Gastrocnemius medialis (tissue), 4 donors: ENCODE data around the gene UQCC2. TPM values are rescaled to one million over a fixed set of nuclear protein-coding genes. Genes with fewer than 3 reads are reported as not detected.

Experiments
- ATAC-seq, 2 donors: fragments of 150-250 bp; one replicate each; pipeline ENCODE4 v1.9.1; 2016
- DNase-seq, 2 donors: peaks; one replicate each; pipeline ENCODE4 v3.0.0-alpha.2; 2019
- H3K27ac ChIP-seq, 4 donors: fragments of 200-600 bp; sonication (generic); 1 replicate in 1 of 4; 2 replicates in 3 of 4; pipeline ENCODE4 v1.5.1; 2016 to 2018; ENCODE audit warnings: mild to moderate bottlenecking in 2 of 4, moderate library complexity in 1 of 4
- H3K27me3 ChIP-seq, 3 donors: fragments of 200-600 bp; sonication (generic) in 2 of 3; 1 replicate in 1 of 3; 2 replicates in 2 of 3; pipeline versions ENCODE4 v1.5.1 to v1.6.0; 2016 to 2019; ENCODE audit warnings: mild to moderate bottlenecking in 1 of 3, moderate library complexity in 1 of 3
- H3K36me3 ChIP-seq, 2 donors: fragments of 200-600 bp; sonication (generic) in 1 of 2; one replicate each; pipeline ENCODE4 v1.5.1; 2017 to 2018
- H3K4me1 ChIP-seq, 2 donors: fragments of 200-600 bp; sonication (generic) in 1 of 2; one replicate each; pipeline ENCODE4 v1.5.1; 2016 to 2017; ENCODE audit warnings: mild to moderate bottlenecking in 2 of 2
- H3K4me3 ChIP-seq, 4 donors: fragments of 200-600 bp; sonication (generic) in 3 of 4; 1 replicate in 1 of 4; 2 replicates in 3 of 4; pipeline ENCODE4 v1.5.1; 2016 to 2019; ENCODE audit warnings: mild to moderate bottlenecking in 2 of 4
- H3K9me3 ChIP-seq, 3 donors: fragments of 200-600 bp; sonication (generic) in 2 of 3; 1 replicate in 1 of 3; 2 replicates in 2 of 3; pipeline ENCODE4 v1.5.1; 2016 to 2019
- POLR2A ChIP-seq, 2 donors: fragments of 450-650 bp; IDR thresholded peaks; one replicate each; pipeline ENCODE4 v1.6.1; 2017; ENCODE audit warnings: antibody characterized with exemption in 2 of 2, mild to moderate bottlenecking in 2 of 2, moderate library complexity in 2 of 2
- in situ Hi-C, 4 donors: fragments of 200-750 bp; cut with MboI; loops; one replicate each; pipeline versions ENCODE4 v1.15.0 to v1.8.0; 2017; ENCODE audit warnings: low sequenced_read_pairs in 4 of 4
- intact Hi-C: fragments of 100-400 bp; cut with DNase I; formaldehyde crosslinking; loops from one replicate; pipeline ENCODE4 v1.15.1; 2023; ENCODE audit warnings: low total_unique reads
- total RNA-seq, 4 donors: library from RNA; depleted of rRNA; stranded (reverse); fragments of >200 nt; gene quantifications; one replicate each; pipeline versions ENCODE4 v1.1.0 to v1.2.3, GENCODE V29; 2016
- TF ChIP-seq, protein P1 (sequence below), 5 experiments: fragments of 450-650 bp in 3 of 5; fragments of 200-600 bp in 2 of 5; sonication (generic) in 2 of 5; IDR thresholded peaks in 4 of 5; conservative IDR thresholded peaks in 1 of 5; 1 replicate in 4 of 5; 2 replicates in 1 of 5; pipeline ENCODE4 v1.5.1; 2016 to 2019; ENCODE audit warnings: antibody characterized with exemption in 5 of 5, mild to moderate bottlenecking in 3 of 5, moderate library complexity in 3 of 5

The UQCC2 gene
- total RNA-seq, 4 donors from 2014 or later, result 50.7 to 101 (median 63.5) TPM

DNA sequence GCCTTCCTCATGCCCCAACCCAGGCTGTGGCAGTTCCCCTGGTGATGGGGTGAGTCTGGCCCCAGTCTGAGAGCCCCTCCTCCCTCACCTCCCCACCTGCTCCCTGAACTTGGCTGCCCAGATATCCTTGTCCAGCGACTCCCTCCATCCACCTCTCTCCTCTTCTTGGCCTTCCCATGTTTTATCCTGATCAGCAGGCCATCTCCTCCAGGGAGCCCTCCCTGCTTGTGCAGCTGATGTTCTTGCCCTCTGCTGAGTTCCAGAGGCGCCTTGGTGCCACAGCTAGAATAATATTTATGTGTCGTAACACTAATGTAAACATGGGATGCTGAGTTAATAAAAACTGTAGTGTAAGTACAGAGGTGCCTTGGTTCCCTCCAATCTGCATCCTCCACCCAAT is 45.6 kb upstream of the UQCC2 start:
- Histone ChIP-seq H3K9me3 (no peaks in the 10 kb centered on the region), H3K27ac (no peak overlapping the region), H3K4me1 (peaks cover 29 to 33% of the 10 kb centered on the region in 2 donors), H3K4me3 (no peak overlapping the region), H3K27me3 (no peaks in the 10 kb centered on the region), H3K36me3 (no peaks in the 10 kb centered on the region)
- TF ChIP-seq, protein P1, sequence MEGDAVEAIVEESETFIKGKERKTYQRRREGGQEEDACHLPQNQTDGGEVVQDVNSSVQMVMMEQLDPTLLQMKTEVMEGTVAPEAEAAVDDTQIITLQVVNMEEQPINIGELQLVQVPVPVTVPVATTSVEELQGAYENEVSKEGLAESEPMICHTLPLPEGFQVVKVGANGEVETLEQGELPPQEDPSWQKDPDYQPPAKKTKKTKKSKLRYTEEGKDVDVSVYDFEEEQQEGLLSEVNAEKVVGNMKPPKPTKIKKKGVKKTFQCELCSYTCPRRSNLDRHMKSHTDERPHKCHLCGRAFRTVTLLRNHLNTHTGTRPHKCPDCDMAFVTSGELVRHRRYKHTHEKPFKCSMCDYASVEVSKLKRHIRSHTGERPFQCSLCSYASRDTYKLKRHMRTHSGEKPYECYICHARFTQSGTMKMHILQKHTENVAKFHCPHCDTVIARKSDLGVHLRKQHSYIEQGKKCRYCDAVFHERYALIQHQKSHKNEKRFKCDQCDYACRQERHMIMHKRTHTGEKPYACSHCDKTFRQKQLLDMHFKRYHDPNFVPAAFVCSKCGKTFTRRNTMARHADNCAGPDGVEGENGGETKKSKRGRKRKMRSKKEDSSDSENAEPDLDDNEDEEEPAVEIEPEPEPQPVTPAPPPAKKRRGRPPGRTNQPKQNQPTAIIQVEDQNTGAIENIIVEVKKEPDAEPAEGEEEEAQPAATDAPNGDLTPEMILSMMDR (IDR thresholded peaks at IDR 0.05 in 4 of 5, conservative IDR thresholded peaks at IDR 0.05 in 1 of 5), result no peak
- TF ChIP-seq POLR2A (IDR thresholded peaks at IDR 0.05), result no peak
- ATAC-seq, result no peak
- intact Hi-C loops, result no loop called here
- DNase-seq, result no peak
- in situ Hi-C loops, result loop anchor here in 1 of 4 donors (25.0 kb wide), 1 partner anchor 405 kb away; no protein-coding TSS in a partner anchor

DNA sequence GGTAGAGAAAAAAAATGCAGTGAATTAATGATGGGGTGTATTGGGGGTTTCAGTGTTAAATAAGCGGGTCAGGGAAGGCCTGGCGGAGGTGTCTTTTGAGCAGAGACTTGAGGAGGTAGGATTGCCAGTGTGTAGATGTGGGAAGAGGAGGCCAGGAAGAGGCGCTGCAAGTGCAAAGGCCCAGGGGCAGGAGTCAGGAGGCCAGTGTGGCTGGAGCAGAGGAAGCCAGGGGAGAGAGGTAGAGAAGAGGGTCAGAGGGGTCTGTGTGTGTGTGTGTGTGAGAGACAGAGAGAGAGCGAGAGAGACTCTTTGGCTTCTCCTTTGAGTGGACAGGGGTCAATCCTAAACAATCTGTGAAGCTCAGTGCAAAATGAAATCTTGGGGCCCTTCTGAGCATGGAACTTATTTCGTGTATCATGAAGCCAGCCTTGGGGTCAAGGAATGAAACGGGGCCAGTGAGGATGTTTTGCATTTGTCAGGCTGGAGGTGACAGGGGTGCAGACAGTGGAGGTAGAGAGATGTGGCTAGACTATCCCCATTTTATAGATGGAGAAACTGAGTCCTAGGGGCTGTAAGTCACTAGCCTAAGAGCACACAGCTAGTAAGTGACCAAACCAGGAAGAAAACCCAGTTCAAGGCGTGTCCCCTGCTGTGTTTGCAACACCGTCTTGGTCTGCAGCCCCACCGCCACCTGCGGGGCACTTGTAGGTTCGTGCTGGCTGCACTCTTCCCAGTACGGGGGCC is 44.9 kb upstream of the UQCC2 start:
- Histone ChIP-seq H3K36me3 (no peaks in the 10 kb centered on the region), H3K9me3 (no peaks in the 10 kb centered on the region), H3K27ac (no peak overlapping the region), H3K27me3 (no peaks in the 10 kb centered on the region), H3K4me1 (peaks cover 29 to 33% of the 10 kb centered on the region in 2 donors), H3K4me3 (no peak overlapping the region)
- in situ Hi-C loops (loop anchor here in 1 of 4 donors (25.0 kb wide), 1 partner anchor 406 kb away; no protein-coding TSS in a partner anchor), intact Hi-C loops (no loop called here)
- no peak for TF ChIP-seq POLR2A (IDR thresholded peaks at IDR 0.05)
- TF ChIP-seq, protein P1 (IDR thresholded peaks at IDR 0.05 in 4 of 5, conservative IDR thresholded peaks at IDR 0.05 in 1 of 5), result no peak
- ATAC-seq (no peak), DNase-seq (no peak)

DNA sequence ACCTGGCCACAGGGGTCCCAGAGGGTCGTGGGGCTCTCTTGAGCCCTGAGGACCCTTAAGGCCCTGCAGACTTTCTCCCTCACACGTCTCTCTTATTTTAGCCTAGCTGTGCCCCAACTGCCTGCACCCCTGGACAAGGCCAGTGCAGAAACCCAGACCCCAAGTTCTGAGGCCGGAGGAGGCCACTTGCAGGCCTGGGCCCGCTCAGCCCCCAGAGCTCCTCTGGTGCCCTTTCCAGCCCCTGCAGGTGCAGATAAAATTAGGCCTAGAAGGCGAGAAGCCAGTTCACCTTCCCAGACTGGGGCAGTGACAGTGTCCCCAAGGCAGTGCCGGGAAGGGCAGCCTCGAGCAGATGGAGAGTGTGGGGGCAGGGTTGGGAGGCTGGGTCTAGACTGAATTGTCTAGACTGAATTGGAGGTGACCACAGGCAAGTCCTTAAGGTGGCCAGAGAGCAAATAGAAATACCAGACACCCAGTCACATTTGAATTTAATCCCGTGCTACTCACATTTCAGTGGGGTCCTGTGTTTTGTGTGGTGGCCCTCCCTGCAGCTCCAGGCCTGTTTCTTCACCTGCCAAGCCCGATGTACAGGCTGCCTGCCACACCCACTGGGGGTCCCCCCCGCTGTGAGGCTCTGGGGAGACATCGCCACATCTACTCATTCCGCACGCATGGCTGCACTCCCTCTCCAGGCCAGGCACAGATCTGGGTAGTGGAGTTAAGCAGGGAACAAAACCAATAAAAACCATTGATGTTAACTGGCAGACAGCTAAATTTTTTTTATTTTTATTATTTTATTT is 43.8 kb upstream of the UQCC2 start:
- H3K27me3 ChIP-seq, result no peaks in the 10 kb centered on the region
- in situ Hi-C loops (loop anchor here in 1 of 4 donors (25.0 kb wide), 1 partner anchor 407 kb away; no protein-coding TSS in a partner anchor), intact Hi-C loops (no loop called here)
- TF ChIP-seq POLR2A (IDR thresholded peaks at IDR 0.05), result no peak
- TF ChIP-seq, protein P1 (IDR thresholded peaks at IDR 0.05 in 4 of 5, conservative IDR thresholded peaks at IDR 0.05 in 1 of 5), result no peak
- H3K36me3 ChIP-seq, result no peaks in the 10 kb centered on the region
- no peak overlapping the region for H3K4me3 ChIP-seq
- no peaks in the 10 kb centered on the region for H3K9me3 ChIP-seq
- DNase-seq (no peak), ATAC-seq (no peak)
- peaks cover 21 to 26% of the 10 kb centered on the region in 2 donors for H3K4me1 ChIP-seq
- H3K27ac ChIP-seq, result peak overlapping the region in 3 of 4 donors; percentile 42 to 65 (median 55)

DNA sequence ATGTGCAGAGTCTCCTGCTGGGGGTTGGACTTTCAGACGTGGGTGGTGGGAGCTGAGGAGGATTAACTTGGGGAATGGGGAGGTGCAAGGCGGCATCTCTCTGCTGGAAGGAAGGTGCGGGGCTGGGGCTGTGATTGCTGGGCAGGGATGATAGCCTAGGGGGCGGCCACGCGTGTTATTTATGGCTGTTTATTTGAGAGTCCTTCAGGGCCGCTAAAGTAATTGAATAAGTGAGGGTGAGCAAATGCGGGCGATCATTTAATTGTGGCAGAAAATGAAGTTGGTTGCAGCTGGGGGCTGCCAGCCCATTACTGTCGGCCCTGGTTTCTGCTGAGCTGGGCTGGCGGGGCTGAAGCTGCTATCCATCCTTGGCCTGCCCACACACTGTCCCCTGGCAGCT is 42.7 kb upstream of the UQCC2 start:
- in situ Hi-C loops, result loop anchor here in 1 of 4 donors (25.0 kb wide), 1 partner anchor 408 kb away; no protein-coding TSS in a partner anchor
- Histone ChIP-seq H3K4me1 (peaks cover 26 to 31% of the 10 kb centered on the region in 2 donors), H3K36me3 (no peaks in the 10 kb centered on the region), H3K27ac (peak overlapping the region in 1 of 4 donors; percentile 65), H3K9me3 (no peaks in the 10 kb centered on the region), H3K27me3 (no peaks in the 10 kb centered on the region), H3K4me3 (no peak overlapping the region)
- TF ChIP-seq, protein P1 (IDR thresholded peaks at IDR 0.05 in 4 of 5, conservative IDR thresholded peaks at IDR 0.05 in 1 of 5), result no peak
- no peak for TF ChIP-seq POLR2A (IDR thresholded peaks at IDR 0.05)
- ATAC-seq (no peak), DNase-seq (no peak)
- intact Hi-C loops, result no loop called here
